PC-9 (cell line): ENCODE measurements around the gene COL18A1.

Experiments used
- CTCF ChIP-seq: fragments of 200-600 bp; sonication (generic); conservative IDR thresholded peaks from 2 replicates; pipeline ENCODE4 v1.6.1; 2017; ENCODE audit warnings: mixed run types, antibody characterized with exemption, mild to moderate bottlenecking, moderate library complexity
- EZH2 ChIP-seq: fragments of 200-600 bp; sonication (generic); IDR thresholded peaks from 2 replicates; pipeline ENCODE4 v1.8.0; 2017; ENCODE audit warnings: antibody characterized with exemption, low read depth

- TF ChIP-seq CTCF = no peak
- TF ChIP-seq EZH2 = no peak
These were observed 27.0 kb downstream of the COL18A1 start for GRCh38 chr21:45431781-45432572.
